ENCODE data around the gene RBFOX2.

Gene RBFOX2

GRCh38 chr22:35896111-35896705 is 132.4 kb downstream of the RBFOX2 start:
- DNase-seq (ENCODE audit: low read depth) = no peak

- DNase-seq (ENCODE audit: low read depth) = peak; percentile 87
Measured at GRCh38 chr22:35894937-35895708, 133.5 kb downstream of the RBFOX2 start.

- DNase-seq (ENCODE audit: low read depth) = no peak
Measured at GRCh38 chr22:35894464-35894878, 134.2 kb downstream of the RBFOX2 start.

DNA sequence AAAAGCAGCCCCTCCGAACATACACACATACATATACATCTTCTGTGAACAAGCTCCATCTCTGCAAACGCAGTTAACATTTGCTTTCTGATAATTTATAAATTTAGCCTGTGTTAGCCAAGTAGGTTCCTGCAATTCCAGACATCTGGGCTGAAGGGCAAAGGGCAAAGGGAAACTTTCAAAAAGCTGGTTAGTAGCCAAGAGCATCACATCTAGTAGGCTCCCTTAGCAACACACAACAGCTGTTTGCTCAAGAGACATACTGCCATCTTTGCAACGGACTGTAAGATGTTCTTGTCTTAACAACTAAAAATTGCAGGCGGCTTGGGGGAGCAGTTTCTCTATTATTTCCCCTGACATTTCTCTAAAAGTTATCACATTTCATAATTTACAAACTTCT is 134.9 kb downstream of the RBFOX2 start:
- DNase-seq (ENCODE audit: low read depth) = peak; percentile 76

DNA sequence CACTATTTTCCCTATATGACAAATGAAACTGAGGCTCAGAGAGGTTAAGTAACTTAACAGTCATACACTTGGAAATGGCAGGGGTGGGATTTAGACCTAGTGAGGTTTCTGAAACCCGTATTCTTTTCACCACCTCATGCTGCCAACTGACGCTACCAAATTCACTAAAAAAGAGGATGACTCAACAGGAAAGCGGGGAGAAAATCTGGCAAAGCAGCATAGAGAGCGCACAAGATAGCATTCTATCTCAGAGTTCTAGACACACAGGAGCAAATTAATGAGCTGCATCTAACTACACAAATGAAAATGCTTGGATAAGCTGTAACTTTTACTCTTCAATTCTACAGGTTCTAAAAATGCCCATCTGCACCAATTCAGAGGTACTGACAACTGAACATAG is 136.4 kb downstream of the RBFOX2 start:
- DNase-seq (ENCODE audit: low read depth) = peak; percentile 30

DNA sequence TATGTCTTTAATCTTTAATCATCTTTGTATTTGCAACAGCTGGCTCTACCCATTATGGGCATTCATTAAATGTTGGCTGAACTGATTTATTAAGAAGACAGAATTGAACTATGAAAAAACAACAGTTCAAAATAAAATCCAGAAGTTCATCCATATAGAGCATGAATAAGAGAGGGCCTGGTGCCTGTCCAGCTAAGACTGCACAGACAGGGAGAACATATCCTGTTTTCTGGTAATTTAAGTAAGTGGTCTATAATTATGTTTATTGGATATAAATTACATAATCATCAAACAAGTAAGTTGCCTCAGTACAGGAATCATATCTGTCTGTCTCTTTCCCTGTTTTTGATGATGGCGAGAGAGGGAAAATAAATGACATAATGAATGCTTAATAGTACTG is 137.2 kb downstream of the RBFOX2 start:
- DNase-seq (ENCODE audit: low read depth) = no peak

DNA sequence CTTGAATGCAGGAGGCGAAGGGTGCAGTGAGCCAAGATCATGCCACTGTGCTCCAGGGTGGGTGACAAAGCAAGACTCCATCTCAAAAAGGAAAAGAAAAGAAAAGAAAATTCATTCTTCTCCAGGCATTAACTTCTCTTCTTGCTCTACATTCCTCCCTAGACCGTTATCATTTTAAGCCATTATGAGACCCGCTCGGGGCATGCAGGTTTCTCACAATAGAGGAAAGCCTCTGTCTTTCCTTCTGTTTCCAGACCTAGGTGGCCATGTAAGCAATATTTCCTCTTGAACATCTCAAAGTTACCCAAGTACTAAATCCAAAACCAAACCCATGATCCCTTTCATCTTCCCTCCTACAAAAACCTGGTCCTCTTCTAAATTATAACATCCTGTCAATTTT is 139.6 kb downstream of the RBFOX2 start:
- no peak for DNase-seq (ENCODE audit: low read depth)

GRCh38 chr22:35888181-35888870 is 140.3 kb downstream of the RBFOX2 start:
- DNase-seq (ENCODE audit: low read depth) = no peak

GRCh38 chr22:35887296-35887875 is 141.2 kb downstream of the RBFOX2 start:
- no peak for DNase-seq (ENCODE audit: low read depth)

DNA sequence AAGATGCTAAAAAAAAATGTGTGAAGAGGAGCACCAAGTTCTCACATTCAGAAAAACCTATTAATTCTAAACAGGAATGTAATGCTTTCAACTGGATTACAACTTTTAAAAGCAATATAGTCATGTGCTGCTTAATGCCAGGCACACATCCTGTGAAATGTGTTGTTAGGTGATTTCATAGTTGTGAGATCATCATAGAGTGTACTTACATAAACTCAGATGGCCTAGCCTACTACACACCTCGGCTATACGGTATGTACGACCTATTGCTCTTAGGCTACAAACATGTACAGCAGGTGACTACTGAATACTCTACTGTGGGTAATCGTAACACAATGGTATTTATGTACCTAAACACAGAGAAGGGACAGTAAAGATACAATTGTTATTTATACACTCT is 142.3 kb downstream of the RBFOX2 start:
- DNase-seq (ENCODE audit: low read depth) = no peak

DNA sequence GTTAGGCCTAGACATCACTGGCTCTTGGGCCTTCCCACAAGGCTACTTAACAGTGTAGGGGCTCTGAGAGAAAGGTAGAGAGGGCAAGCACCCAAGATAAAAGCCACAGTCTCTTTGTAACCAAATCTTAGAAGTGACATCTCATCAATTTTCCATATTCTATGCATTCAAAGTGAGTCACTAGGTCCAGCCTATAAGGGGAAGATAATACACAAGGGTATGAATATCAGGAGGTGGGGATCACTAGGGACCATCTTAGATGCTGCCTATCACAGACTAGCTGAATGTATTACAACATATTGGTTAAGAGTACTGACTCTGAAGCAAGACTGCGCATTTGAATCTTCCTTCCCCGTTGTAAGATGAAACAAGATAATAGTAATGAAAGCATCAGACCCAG is 144.1 kb downstream of the RBFOX2 start:
- no peak for DNase-seq (ENCODE audit: low read depth)

- no peak for DNase-seq (ENCODE audit: low read depth)
Measured at GRCh38 chr22:35883031-35883620, 145.5 kb downstream of the RBFOX2 start.

GRCh38 chr22:35882211-35883030 is 146.2 kb downstream of the RBFOX2 start:
- no peak for DNase-seq (ENCODE audit: low read depth)

GRCh38 chr22:35879351-35879750 is 149.3 kb downstream of the RBFOX2 start:
- no peak for DNase-seq (ENCODE audit: low read depth)

- DNase-seq (ENCODE audit: low read depth) = no peak
Measured at GRCh38 chr22:35873426-35873825, 155.2 kb downstream of the RBFOX2 start.

- no peak for DNase-seq (ENCODE audit: low read depth)
Measured at GRCh38 chr22:35872451-35872850, 156.2 kb downstream of the RBFOX2 start.

- no peak for DNase-seq (ENCODE audit: low read depth)
Measured at GRCh38 chr22:35870517-35871293, 157.9 kb downstream of the RBFOX2 start.

GRCh38 chr22:35868938-35869337 is 159.7 kb downstream of the RBFOX2 start:
- no peak for DNase-seq (ENCODE audit: low read depth)

DNA sequence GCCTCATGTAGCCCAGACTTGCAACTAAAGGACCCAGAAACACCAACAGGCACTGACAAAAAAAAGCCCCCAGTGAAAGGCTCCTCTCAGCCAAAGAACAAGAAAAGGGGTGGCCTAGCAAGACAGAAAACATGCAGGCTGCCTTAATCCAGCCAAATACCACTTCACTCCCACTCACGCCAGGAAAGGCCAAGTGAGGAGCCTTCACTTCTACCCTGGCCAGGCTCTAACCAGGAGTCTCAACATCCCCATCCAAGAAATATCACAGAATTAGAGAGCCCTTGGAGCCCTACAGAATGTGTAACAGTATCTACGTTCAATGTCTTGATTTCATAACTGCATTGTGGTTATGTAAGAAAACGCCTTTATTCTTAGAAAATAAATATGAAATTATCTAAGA is 162.0 kb downstream of the RBFOX2 start:
- no peak for DNase-seq (ENCODE audit: low read depth)

- no peak for DNase-seq (ENCODE audit: low read depth)
Measured at GRCh38 chr22:35864545-35865165, 164.0 kb downstream of the RBFOX2 start.

Measured in fibroblast of the conjunctiva (primary cell).